ENCODE data around the gene NUP98.
"Not testable (repeated sequence)": the region's sequence is repeated elsewhere in the genome, so short reads cannot be mapped to it uniquely, and the experiment has no call there.

NUP98 gene

DNA sequence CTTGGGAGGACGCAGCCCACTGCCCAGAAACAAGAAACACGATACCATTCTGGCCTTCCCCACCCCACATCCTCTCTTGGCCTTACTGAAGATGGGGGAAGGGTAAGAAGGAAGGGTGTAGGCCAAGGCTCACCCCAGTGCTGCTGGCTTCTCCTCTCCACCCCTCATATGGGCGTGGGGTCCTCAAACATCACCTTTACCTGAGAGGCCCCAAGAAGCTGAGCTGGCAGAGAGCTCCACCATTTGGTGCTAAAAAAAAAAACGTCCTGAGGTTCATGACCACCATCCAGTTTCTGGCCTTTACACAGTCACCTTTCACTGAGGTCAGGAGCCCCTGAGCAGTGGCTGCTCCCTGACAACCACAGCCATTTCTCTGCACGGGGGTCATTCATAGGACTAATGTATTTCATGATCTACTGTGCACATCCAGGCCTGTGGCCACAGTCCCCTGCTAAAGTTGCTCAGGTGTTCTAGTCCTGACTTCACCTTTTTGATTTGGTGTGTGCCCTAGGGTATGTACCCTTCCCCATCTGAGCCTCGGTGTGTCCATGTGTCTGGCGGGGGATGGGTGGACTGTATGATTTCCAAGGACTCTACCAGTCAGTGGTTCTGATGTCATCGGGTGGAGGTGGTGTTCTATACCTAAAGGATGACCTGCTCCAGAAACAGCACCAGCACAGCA is 28.3 kb upstream of the NUP98 start:
- no peak for DNase-seq

DNA sequence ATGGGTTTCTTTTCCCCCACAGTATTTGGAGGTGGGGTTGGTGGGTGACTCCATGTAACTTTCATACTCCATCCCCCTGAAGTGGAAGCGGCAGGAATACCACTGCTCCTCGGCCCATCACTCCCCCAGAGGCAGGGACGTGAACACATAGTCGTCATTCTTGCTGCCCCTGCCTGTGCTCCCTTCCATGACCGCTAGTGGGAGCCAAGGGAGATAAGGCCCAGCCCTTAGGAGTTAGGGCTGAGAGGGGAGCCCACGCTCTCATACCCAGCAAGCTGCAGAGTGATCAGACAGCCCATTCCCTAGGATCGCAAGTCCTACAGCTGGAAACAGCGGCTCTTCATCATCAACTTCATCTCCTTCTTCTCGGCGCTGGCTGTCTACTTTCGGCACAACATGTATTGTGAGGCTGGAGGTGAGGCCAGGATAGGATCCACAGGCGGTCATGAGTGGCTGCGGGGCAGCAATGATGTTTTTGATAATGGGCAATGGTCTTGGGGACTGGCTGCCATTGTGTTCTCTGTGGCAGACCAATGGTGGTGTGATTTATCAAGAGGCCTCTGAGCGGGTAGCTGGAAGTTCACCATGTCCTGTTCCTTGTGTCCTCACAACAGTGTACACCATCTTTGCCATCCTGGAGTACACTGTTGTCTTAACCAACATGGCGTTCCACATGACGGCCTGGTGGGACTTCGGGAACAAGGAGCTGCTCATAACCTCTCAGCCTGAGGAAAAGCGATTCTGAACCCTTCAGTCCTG is 27.5 kb upstream of the NUP98 start:
- DNase-seq, result peak; percentile 61 to 83 (median 70)

DNA sequence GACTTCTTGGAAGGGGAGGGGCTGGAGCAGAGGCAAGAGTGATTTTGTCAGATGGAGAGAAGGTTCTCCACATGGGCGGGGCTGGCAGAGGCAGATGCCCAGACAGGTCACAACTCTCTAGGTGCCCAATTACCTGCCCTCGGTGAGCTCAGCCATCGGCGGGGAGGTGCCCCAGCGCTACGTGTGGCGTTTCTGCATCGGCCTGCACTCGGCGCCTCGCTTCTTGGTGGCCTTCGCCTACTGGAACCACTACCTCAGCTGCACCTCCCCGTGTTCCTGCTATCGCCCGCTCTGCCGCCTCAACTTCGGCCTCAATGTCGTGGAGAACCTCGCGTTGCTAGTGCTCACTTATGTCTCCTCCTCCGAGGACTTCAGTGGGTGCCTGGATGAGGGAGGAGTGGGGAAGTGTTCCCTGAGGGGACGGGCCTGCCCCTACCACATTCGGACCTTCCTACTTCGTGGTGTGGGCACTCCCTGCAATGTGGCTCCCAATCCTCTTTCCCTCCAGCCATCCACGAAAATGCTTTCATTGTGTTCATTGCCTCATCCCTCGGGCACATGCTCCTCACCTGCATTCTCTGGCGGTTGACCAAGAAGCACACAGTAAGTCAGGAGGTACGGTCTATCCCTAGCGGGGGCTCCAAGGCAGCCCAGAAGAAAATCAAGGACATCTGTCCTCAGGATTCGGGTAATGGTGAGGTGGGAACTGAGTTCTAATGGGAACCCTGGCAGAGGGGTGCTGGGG is 26.6 kb upstream of the NUP98 start:
- DNase-seq, result no peak

DNA sequence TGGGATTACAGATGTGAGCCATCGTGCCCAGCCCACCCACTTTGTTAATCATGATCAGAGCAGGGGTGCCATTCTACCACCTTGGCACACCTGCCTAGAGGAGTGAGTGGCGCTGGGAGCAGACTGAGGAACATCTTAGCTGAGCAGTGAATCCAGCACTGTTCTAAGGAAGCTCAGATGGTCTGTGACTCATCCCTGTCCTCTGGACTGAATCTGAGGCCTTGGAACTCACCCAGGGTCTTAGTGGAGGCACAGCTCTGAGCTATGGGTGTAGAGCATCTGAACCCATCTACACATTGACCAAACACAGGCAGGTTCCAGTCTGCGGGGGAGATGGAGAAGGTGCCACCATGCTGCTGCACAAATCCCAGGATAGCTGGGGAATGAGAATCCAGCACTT is 25.9 kb upstream of the NUP98 start:
- DNase-seq, result no peak

DNA sequence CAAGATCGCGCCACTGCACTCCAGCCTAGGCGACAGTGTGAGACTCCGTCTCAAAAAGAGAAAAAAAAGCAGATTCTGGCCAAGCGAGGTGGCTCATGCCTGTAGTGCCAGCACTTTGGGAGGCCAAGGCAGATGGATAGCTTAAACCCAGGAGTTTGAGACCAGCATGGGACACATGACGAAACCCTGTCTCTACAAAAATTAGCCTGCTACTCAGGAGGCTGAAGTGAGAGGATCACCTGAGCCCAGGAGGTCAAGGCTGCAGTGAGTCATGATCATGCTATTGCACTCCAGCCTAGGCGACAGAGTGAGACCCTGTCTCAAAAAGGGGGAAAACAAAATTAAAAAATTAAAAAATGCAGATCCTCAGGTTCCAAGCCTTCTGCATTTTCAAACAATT is 25.0 kb upstream of the NUP98 start:
- no peak for DNase-seq

DNA sequence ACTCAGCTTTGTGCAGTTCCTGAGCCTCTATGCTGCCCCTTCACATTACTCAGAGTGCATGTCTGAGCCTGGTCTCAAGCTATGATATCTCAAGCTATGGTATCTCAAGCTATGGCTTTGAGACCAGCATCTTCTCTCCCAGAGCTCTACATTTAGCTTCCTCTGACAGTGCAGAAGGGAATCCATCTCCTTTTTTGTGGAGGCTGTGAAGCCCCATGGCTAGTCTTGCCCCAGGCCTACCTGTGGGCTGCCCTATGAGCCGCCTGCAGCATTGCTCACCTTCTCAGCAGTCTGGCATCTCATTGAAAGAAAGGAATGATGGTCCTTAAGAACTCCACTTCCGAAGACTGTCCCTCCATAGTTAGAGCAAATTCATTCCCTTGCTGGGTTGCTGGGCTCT is 23.6 kb upstream of the NUP98 start:
- DNase-seq, result no peak

- no peak for DNase-seq
Measured at GRCh38 chr11:3817181-3817800, 19.9 kb upstream of the NUP98 start.

DNA sequence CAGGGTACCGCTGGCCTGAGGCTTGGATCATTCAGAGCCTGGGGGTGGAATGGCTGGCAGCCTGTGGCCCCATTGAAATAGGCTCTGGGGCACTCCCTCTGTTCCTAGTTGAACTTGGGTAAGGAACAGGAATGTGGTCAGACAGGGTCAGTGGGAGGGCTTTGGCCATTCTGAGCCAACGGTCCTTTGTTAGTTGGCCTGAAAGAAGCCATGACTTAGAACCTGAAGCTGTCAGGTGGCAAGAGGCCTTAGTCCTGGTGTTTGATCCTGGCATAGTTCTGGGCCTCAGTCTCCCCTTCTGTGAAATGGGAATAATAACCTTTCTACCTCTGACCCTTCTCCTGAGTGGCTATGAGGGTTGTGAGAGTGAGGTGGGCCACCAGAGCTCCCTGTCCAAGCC is 19.3 kb upstream of the NUP98 start:
- DNase-seq, result no peak

- DNase-seq, result no peak
Measured at GRCh38 chr11:3815845-3816244, 18.5 kb upstream of the NUP98 start.

DNA sequence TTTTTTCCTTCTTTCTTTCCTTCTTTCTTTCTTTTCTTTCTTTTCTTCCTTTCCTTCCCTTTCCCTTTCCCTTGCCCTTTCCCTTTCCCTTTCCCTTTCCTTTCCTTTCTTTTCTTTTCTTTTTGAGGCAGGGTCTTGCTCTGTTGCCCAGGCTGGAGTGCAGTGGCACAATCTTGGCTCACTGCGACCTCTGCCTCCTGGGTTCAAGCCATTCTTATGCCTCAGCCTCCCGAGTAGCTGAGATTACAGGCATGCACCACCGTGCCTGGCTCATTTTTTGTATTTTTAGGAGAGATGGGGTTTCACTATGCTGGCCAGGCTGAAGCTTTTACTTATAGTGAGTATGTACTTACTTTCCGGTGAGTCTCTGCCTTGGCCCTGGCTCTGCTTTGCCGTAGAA is 17.5 kb upstream of the NUP98 start:
- not testable (repeated sequence) for DNase-seq

GRCh38 chr11:3810951-3811350 is 13.6 kb upstream of the NUP98 start:
- DNase-seq, result no peak

DNA sequence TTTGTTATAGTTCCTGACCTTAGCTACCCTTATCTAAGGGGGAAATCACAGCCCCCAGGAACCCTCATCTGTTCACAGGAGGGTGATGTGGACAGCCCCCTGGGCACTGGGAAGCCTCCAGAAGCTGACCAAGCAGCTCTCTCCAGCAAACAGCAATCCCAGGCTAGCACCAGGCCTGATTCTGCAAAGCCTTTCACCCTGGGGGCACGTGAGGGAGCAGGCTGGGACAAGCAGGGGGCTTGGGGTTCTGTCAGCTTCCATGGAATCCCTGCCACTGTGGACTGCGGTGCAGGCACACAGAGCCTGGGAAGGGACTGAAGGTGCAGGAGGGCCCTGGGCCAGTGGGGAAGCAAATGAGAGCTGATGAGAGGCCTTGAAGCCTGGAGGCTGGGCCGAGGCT is 13.1 kb upstream of the NUP98 start:
- DNase-seq, result no peak

DNA sequence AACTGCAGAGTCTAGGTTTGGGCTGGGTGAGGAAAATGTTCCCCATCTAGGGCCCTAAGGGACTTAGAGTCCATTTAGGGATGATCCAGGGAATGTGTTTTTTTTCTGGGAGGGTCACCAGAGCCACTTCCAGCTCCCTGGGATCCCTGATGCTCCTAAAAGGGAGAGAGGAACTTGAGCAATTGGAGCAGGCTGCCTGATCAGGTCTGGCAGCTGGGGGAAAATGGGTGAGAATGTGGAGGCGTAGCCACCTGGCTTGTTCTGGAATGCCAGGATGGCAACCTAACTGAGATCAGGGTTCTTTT is 12.2 kb upstream of the NUP98 start:
- DNase-seq, result no peak

DNA sequence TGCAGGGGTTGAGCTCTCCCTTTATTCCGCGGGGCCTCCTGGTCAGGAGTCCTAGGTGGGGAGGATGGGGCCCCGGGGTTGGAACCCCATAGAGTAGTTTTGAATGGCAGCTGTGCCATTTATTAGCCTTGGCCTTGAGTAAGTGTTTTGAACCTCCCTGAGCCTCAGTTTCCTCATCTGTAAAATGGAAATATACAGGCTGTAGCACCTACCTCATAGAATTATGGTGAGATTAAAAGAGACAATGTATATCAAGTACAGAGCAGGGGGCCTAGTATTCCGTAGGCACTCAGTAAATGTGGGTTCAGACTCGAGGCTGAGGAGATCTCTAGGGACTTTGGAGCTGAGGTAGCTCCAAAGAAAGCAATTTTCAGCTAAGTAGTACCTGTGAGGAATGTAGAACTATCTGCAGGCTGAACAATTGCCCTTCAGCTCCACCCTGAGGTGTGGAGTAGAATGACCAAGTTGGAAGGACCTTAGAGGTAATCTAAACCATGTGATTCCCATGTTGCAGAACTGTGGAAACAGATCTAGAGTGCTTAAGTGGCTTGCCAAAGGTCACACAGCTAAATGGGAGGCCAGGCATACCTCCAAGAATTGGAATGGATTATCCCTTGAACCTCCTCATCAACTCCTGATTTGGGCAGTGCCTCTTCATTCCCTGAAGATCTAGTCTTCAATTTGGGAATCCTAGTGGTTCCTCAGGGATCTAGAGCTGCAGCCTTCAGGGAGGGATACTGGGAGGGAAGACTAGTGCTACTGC is 11.7 kb upstream of the NUP98 start:
- DNase-seq, result peak in 5 of 6 experiments; percentile 18 to 59 (median 34)

- peak; percentile 19 to 62 (median 54) for DNase-seq
Measured at GRCh38 chr11:3807909-3808860, 10.8 kb upstream of the NUP98 start, which contains the start of gene PGAP2. Gene PGAP2 (plus strand): TSS chr11:3808560. CDS start chr11:3811260, 2,700 bp downstream.

GRCh38 chr11:3803726-3804495 is 6.6 kb upstream of the NUP98 start:
- no peak for DNase-seq

- DNase-seq, result no peak
Measured at GRCh38 chr11:3802011-3802790, 4.8 kb upstream of the NUP98 start.

DNA sequence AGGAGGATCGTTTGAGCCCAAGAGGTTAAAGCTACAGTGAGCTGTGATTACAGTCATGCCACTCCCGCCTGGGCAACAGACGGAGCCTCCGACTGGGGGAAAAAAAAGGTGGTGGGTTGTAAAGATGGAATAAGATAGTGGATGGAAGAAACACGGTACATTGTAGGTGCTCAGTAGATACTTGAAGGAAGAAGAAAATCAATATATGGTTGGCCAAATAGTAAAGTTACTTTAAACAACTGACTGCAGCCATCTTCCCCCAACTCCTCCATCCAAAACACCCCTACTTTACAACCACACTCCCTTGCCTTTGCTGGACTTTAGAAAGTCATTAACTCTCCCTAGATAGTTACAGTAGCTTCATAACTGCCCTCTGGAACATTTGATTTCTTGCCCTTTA is 2.5 kb upstream of the NUP98 start:
- no peak for DNase-seq

GRCh38 chr11:3799143-3799542 is 1.8 kb upstream of the NUP98 start:
- DNase-seq, result no peak

DNA sequence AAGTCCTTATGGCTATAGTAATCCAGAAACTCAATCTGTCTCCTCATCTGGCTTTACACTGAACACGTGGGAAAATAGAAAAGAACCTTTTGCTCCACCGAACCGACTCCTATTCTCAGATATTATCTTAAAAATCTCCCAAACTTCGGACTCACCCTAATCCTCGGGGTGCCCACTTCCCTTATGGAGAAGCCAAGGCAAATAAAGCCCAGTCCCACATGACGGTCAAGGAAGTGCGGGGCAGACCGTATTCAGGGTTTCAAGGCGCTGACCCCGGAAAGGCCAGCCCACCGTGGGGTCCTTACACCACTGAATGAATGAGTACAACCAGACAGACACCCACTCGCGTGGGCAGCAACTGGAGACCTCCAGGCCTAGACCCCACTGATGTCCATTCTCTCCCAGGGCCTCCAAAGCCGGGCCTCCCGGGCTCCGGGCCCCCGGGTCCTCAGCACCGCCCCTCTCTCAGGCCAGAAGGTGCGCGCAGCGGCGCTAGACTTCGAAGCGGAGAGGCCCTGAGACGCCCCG is 489 bp downstream of the NUP98 start:
- DNase-seq, result peak in 1 of 6 experiments; percentile 34

All from stimulated activated naive CD4-positive, alpha-beta T cell (primary cell).